C4-2B (cell line): ENCODE measurements around the gene DGKD.

Source experiments
- CTCF ChIP-seq: fragments of 450-650 bp; conservative IDR thresholded peaks from 2 replicates; pipeline ENCODE4 v1.5.1; 2017; ENCODE audit warnings: mild to moderate bottlenecking
- ZFX ChIP-seq: fragments of 450-650 bp; IDR thresholded peaks from 2 replicates; pipeline ENCODE4 v1.6.1; 2017

GRCh38 chr2:233446121-233446520 lies 91.8 kb downstream of the DGKD start:
- TF ChIP-seq CTCF (no peak), ZFX (no peak)
